NCI-H146 treated with DMSO at 0.1 percent for 48 hours (cell line): ENCODE results near the gene SLCO1B1.

Experiments used
- DNase-seq: peaks from one replicate; lab custom pipeline; 2025; ENCODE audit not compliant: unreplicated experiment; lab: John Stamatoyannopoulos, UW

The SLCO1B1 gene

DNA sequence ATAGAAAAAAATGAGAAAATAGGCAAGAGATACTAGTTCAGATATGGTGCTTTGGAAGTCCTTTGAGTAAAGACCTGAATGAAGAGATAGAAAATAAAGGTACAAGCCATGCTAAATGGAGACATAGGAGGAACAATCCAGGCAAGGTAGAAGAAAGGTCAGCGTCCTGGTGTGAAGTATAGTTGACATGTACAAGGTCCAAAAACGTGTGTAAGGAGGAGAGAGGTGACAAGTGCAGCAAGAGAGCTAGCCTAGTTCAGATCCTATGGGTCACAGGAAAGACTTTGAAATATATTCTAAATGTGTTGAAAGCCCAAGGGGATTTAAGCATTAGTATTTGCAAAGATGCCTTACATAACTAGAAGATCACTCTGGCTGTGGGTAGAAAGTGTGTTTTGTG, 88.2 kb downstream of the SLCO1B1 start:
- DNase-seq = no peak

DNA sequence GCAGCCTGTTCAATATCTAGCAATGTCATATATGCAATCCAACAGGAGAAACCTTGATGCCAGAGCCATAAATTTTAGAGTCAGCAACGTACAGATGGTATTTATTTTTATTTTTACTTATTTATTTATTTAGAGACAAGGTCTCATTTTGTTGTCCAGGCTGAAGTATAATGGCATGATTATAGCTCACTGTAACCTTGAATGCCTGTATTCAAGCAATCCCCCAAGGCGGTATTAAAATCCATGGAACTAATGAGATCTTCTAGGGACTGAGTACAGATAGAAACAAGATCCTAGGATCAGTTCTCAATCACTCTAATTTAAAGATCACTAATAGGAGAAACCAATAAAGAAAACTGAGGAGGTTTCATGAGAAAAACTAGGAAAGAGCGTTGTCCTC, 89.3 kb downstream of the SLCO1B1 start:
- DNase-seq = no peak

DNA sequence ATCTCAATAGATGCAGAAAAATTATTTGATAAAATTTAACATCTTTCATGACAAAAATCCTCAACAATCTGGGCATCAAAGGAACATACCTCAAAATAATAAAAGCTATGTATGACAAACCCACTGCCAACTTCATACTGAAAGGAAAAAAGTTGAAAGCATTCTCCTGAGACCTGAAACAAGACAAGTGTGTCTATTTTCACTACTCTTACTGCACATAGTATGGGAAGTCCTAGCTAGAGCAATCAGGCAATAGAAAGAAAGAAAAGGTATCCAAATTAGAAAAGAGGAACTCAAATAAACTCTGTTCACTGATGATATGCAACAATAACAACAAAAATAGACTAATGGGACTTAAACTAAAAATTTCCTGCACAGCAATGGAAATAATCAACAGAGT, 90.1 kb downstream of the SLCO1B1 start:
- no peak for DNase-seq

DNA sequence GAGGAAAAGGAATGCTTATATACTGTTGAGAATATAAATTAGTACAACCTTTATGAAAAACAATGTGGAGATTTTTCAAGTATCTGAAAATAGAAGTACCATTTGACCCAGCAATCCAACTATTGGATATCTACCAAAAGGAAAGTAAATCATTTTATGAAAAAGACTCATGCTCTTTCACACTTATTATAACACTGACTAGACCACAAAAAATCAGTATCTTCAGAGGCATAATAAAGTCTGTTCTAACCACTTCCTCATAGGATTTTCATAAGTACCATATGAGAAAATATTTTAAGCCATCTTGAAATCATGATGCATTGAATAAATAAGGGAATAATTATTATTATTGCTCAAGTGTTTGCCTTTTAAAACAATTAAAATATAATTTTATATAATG, 90.8 kb downstream of the SLCO1B1 start:
- DNase-seq = no peak

DNA sequence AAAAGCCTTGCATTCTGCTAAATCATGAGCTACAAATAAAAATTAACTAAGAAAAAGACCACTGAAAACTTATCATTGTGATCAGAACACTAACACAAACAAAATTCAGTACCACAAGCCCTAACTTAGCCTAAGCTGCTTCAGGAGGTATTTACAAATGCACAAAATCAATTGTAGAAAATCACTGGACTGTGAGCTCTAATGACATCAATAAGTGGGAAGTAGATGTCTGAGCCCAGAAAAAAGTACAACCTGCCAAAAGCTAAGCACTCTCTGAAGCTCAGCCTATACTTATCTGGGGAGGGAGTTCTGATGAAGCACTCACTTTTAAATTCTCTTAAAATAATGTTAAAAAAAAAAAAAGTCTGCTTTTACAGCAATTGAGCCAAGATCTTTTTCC, 92.9 kb downstream of the SLCO1B1 start:
- no peak for DNase-seq

DNA sequence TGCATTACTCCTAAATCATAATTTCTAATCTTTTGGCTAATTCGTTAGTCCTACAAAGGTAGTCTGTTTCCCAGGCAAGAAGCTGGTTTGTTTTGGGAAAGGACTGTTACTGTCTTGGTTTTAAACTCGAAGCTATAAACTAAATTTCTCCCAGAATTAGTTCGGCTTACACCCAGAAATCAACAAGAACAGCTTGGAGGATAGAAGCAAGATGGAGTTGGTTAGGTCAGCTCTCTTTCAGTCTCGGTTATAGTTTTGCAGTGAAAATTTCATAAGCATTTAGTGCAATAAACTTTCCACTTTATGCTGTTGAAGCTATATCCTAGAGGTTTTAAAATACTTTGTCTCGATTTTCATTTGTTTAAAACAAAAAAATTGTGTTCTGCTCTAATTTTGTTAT, 103.4 kb downstream of the SLCO1B1 start:
- no peak for DNase-seq

DNA sequence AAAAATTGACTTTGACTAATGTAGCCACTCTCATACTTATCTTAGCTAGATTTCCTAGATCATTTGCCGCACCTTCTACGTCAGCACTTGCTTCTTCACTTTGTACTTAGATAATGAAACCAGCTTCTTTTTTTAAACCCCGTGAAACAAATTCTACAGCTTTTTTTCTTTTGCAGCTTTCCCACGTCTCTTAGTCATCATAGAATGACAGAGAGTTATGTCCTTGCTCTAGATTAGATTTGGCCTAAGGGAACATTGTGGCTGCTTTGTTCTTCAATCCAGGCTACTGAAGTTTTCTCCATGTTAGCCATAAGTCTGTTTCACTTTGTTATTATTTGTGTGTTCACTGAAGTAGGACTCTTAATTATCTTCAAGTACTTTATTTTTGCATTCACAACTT, 108.9 kb downstream of the SLCO1B1 start:
- DNase-seq = no peak

DNA sequence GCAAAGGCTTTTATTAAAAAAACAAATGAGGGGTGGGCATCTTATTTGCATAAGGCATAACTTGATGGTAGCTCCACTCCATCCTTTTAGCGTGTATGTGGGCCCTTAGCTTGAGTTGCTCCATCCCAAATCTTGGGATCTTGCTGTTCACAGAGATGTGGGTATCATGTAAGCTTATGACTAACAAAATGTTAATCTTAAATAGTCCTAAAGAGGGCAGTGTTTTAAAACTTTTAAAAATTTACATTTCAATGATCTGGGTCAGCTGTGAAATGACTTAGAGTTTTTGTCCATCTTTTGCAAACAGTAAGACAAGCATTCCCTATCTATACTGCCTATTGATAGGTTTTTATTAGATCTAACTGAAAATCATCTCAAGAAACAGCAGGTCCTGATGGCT, 117.7 kb downstream of the SLCO1B1 start:
- peak; percentile 23 for DNase-seq

DNA sequence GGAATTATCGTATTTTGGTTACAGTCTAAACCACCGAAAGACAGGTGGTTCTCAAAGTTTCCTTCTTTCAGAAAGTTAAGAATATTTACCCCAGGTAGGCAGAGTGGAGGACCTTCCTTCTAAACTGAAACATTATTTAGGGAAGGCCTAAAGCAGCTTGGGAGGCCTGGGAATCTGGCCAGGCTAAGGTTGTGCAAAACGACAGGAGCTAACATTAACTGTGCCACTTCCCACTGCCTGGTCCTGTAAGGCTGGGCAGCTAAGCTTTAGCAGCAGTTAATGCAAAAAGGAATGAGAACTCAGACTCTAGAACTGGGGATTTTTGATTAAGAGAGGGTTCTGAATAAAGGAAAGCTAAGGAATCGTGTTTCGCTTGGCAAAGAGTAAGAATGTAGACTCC, 121.1 kb downstream of the SLCO1B1 start:
- DNase-seq = no peak

DNA sequence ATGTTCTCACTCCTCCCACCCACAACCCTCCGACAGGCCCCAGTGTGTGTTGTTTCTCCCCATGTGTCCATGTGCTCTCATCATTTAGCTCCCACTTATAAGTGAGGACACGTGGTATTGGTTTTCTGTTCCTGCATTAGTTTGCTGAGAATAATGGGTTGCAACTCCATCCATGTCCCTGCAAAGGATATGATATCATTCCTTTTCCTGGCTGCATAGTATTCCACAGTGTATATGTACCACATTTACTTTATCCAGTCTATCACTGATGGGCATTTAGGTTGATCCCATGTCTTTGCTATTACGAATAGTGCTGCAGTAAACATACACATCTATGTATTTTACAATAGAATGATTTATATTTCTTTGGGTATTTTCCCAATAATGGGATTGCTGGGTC, 126.2 kb downstream of the SLCO1B1 start:
- DNase-seq = no peak

DNA sequence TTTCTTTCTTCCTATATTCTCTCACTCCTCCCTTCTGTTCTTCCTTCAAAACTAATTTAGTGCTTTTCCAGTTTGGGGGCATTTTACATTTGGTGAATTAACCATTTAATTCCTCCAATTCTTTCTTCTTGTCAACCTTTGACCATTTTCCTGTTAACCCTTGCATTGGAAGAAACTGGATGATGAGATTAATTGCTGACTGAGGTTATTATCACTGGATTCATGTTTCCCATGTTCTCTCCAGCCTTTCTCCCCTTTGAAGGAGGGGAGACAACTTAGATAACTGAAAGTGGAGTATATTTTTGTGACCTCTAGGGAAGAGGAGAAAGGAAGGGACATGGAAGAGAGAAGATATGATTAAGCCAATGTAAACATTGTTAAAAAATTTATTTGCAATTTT, 133.2 kb downstream of the SLCO1B1 start:
- DNase-seq = no peak

DNA sequence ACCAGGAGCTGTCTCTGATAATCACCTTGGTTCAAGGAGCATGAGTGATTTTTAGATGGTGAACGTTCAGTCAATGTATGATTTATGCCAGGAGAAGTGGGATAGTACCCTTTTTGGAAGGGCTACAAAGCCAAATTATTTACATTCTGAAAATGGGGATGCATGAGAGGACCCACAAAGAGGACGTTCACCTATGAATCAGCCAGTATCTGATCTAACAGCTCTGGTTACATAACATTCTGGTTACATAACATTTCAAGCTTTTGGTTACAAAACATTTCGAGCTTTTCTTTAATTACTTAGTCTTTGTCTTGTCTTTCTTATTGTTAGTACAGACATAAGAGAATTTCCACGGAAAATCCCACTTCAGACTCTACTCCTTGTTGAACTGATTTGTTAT, 134.9 kb downstream of the SLCO1B1 start:
- DNase-seq = no peak

DNA sequence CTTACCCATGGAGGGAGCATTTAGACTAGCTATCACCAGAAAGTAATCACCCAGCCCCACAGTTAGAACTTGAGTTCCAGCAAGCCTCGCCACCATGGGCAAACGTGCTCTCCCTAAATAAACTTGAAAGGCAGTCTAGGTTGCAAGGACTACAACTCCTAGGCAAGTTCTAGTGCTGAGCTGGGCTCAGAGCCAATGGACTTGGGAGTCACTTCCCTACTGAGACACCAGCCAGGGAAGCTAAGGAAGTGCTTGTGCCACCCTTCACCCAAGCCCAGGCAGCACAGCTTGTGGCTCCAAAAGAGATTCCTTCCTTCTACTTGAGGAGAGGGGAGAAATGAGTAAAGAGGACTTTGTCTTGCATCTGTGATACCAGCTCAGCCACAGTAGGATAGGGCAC, 145.8 kb downstream of the SLCO1B1 start:
- no peak for DNase-seq
